SK-N-SH treated with all-trans-retinoic acid at 6 μM for 48 hours (cell line): ENCODE measurements around the gene IGFN1.

Experiments used
- ATAC-seq: fragments of 200-7000 bp; cut with Tn5 transposase; 3 replicates; pipeline ENCODE4 v1.9.1; 2020; ENCODE audit warnings: mild to moderate bottlenecking, moderate library complexity
- ARNTL ChIP-seq: fragments of 450-650 bp; formaldehyde crosslinking; IDR thresholded peaks from 2 replicates; pipeline ENCODE4 v1.5.0; 2020; ENCODE audit warnings: low read depth, mild to moderate bottlenecking, moderate library complexity, borderline replicate concordance
- BACH2 ChIP-seq: fragments of 250-450 bp; sonication (Bioruptor Pico); IDR thresholded peaks from 2 replicates; pipeline ENCODE4 v1.9.0; 2021; ENCODE audit warnings: mild to moderate bottlenecking, borderline replicate concordance
- GLIS3 ChIP-seq: fragments of 250-450 bp; sonication (Bioruptor Pico); IDR thresholded peaks from 2 replicates; pipeline ENCODE4 v1.5.0; 2020; ENCODE audit warnings: mild to moderate bottlenecking, moderate library complexity
- ISL1 ChIP-seq: fragments of 250-450 bp; sonication (Bioruptor Pico); IDR thresholded peaks from 2 replicates; pipeline ENCODE4 v2.1.2; 2022; ENCODE audit warnings: mild to moderate bottlenecking, moderate library complexity
- OSR1 ChIP-seq: fragments of 250-450 bp; sonication (Bioruptor Pico); IDR thresholded peaks from 2 replicates; pipeline ENCODE4 v1.8.0; 2022; ENCODE audit warnings: moderate library complexity, mild to moderate bottlenecking, inconsistent platforms
- PPARA ChIP-seq: fragments of 250-450 bp; sonication (Bioruptor Pico); IDR thresholded peaks from 2 replicates; pipeline ENCODE4 v1.5.0; 2020; ENCODE audit warnings: mild to moderate bottlenecking, borderline replicate concordance
- RARB ChIP-seq: fragments of 250-450 bp; sonication (Bioruptor Pico); IDR thresholded peaks from 2 replicates; pipeline ENCODE4 v1.8.0; 2021; ENCODE audit warnings: mild to moderate bottlenecking, moderate library complexity
- SNAI2 ChIP-seq: fragments of 250-450 bp; sonication (Bioruptor Pico); IDR thresholded peaks from 2 replicates; pipeline ENCODE4 v1.5.0; 2020; ENCODE audit warnings: mild to moderate bottlenecking, moderate library complexity
- TCF4 ChIP-seq: fragments of 250-450 bp; sonication (Bioruptor Pico); IDR thresholded peaks from 2 replicates; pipeline ENCODE4 v1.8.0; 2021; ENCODE audit warnings: mild to moderate bottlenecking, moderate library complexity, borderline replicate concordance
- TOX ChIP-seq: fragments of 250-450 bp; sonication (Bioruptor Pico); IDR thresholded peaks from 2 replicates; pipeline ENCODE4 v1.8.0; 2021; ENCODE audit warnings: mild to moderate bottlenecking, moderate library complexity, borderline replicate concordance
- TSHZ2 ChIP-seq: fragments of 250-450 bp; sonication (Bioruptor Pico); IDR thresholded peaks from 2 replicates; pipeline ENCODE4 v1.5.0; 2020; ENCODE audit warnings: mild to moderate bottlenecking, moderate library complexity
- ZC3H10 ChIP-seq: fragments of 250-450 bp; sonication (Bioruptor Pico); IDR thresholded peaks from 2 replicates; pipeline ENCODE4 v1.5.1; 2021; ENCODE audit warnings: mild to moderate bottlenecking, moderate library complexity
- ZFP3 ChIP-seq: fragments of 250-450 bp; sonication (Bioruptor Pico); IDR thresholded peaks from 2 replicates; pipeline ENCODE4 v1.5.0; 2020; ENCODE audit warnings: mild to moderate bottlenecking, moderate library complexity
- ZFP30 ChIP-seq: fragments of 450-650 bp; formaldehyde crosslinking; IDR thresholded peaks from 2 replicates; pipeline ENCODE4 v1.5.0; 2022; ENCODE audit warnings: mild to moderate bottlenecking, moderate library complexity
- ZNF565 ChIP-seq: fragments of 450-650 bp; formaldehyde crosslinking; conservative IDR thresholded peaks from 2 replicates; pipeline ENCODE4 v1.5.0; 2020; ENCODE audit warnings: low read depth, mild to moderate bottlenecking, moderate library complexity
- TF ChIP-seq, protein P1 (sequence below): fragments of 250-450 bp; sonication (Bioruptor Pico); IDR thresholded peaks from 2 replicates; pipeline ENCODE4 v1.8.0; 2020; ENCODE audit warnings: mild to moderate bottlenecking, moderate library complexity, borderline replicate concordance
- TF ChIP-seq, protein P2 (sequence below): fragments of 250-450 bp; sonication (Bioruptor Pico); IDR thresholded peaks from 2 replicates; pipeline ENCODE4 v1.8.0; 2021; ENCODE audit warnings: low read depth, mild to moderate bottlenecking, moderate library complexity, borderline replicate concordance
- TF ChIP-seq, protein P3 (sequence below): fragments of 250-450 bp; sonication (Bioruptor Pico); IDR thresholded peaks from 2 replicates; pipeline ENCODE4 v1.5.1; 2020; ENCODE audit warnings: low read depth, mild to moderate bottlenecking, moderate library complexity

IGFN1 gene

DNA sequence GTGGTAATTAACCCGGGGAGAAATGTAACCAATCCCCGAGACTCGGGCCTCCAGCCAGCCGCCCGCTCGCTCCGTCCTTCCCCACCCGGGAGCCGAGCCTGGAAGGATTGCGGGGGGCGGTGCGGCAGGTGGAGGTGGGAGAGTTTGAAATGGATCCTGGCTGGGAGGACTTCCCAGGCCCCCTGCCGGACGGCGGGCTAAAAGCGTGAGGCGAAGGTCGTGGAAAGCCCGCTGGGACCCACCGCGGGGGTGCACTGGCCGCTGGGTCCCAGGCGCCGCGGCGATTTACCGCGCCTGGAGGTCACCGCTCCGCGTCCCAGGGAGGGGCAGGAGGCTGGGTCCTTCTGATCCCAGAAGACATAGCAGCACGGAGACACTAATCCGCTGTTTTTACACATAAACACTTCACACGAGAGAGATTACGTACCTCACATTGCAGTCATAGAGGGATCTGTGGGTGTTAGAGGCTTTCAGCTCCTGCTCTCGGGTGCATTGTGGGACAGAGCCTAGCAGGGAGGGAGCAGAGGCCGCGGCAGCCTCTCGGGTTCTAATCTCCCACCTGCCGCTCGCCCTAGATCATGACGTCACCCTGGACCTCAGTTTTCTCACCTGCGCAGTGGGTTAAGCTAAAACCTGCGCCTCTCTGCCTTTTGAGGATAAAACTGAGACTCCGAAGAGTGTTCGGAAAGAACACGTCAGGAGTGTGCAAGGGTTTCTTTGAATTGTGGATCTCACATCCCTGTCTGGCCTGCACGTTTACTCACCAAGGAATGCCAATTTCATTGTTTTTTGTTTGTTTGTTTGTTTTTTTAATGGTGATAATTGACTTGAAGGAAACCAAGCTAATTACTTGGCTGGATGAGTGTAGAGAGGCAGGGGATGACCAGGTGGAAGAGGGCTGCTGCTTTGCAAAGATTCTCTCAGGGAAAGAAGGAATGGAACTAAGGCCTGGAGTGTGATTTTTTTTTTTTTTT is 19.3 kb upstream of the IGFN1 start (continued):
- TF ChIP-seq TSHZ2 (no peak), ZNF565 (CRISPR knock-in tag) (no peak)

- no peak for ATAC-seq
- TF ChIP-seq, protein P1, sequence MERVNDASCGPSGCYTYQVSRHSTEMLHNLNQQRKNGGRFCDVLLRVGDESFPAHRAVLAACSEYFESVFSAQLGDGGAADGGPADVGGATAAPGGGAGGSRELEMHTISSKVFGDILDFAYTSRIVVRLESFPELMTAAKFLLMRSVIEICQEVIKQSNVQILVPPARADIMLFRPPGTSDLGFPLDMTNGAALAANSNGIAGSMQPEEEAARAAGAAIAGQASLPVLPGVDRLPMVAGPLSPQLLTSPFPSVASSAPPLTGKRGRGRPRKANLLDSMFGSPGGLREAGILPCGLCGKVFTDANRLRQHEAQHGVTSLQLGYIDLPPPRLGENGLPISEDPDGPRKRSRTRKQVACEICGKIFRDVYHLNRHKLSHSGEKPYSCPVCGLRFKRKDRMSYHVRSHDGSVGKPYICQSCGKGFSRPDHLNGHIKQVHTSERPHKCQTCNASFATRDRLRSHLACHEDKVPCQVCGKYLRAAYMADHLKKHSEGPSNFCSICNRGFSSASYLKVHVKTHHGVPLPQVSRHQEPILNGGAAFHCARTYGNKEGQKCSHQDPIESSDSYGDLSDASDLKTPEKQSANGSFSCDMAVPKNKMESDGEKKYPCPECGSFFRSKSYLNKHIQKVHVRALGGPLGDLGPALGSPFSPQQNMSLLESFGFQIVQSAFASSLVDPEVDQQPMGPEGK (CRISPR knock-in tag), result no peak
- no peak for TF ChIP-seq TSHZ2
- TF ChIP-seq, protein P2, sequence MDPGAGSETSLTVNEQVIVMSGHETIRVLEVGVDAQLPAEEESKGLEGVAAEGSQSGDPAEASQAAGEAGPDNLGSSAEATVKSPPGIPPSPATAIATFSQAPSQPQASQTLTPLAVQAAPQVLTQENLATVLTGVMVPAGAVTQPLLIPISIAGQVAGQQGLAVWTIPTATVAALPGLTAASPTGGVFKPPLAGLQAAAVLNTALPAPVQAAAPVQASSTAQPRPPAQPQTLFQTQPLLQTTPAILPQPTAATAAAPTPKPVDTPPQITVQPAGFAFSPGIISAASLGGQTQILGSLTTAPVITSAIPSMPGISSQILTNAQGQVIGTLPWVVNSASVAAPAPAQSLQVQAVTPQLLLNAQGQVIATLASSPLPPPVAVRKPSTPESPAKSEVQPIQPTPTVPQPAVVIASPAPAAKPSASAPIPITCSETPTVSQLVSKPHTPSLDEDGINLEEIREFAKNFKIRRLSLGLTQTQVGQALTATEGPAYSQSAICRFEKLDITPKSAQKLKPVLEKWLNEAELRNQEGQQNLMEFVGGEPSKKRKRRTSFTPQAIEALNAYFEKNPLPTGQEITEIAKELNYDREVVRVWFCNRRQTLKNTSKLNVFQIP (CRISPR knock-in tag), result no peak
- no peak for TF ChIP-seq ZC3H10
- TF ChIP-seq ZNF565 (CRISPR knock-in tag), result no peak
- no peak for TF ChIP-seq BACH2 (CRISPR knock-in tag)
- TF ChIP-seq ZFP3 (CRISPR knock-in tag), result no peak
- no peak for TF ChIP-seq TOX (CRISPR knock-in tag)
- TF ChIP-seq RARB (CRISPR knock-in tag), result no peak
- no peak for TF ChIP-seq PPARA
- TF ChIP-seq, protein P3, sequence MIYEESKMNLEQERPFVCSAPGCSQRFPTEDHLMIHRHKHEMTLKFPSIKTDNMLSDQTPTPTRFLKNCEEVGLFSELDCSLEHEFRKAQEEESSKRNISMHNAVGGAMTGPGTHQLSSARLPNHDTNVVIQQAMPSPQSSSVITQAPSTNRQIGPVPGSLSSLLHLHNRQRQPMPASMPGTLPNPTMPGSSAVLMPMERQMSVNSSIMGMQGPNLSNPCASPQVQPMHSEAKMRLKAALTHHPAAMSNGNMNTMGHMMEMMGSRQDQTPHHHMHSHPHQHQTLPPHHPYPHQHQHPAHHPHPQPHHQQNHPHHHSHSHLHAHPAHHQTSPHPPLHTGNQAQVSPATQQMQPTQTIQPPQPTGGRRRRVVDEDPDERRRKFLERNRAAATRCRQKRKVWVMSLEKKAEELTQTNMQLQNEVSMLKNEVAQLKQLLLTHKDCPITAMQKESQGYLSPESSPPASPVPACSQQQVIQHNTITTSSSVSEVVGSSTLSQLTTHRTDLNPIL (CRISPR knock-in tag), result no peak
- TF ChIP-seq ARNTL (CRISPR knock-in tag), result no peak
- no peak for TF ChIP-seq TCF4
- TF ChIP-seq ZFP30 (CRISPR knock-in tag), result no peak
- no peak for TF ChIP-seq GLIS3 (CRISPR knock-in tag)
Observed at GRCh38 chr1:201172326-201172725, 18.3 kb upstream of the IGFN1 start.

- ATAC-seq, result no peak
- no peak for TF ChIP-seq TOX (CRISPR knock-in tag)
- no peak for TF ChIP-seq SNAI2
- TF ChIP-seq PPARA, result no peak
- no peak for TF ChIP-seq RARB (CRISPR knock-in tag)
- no peak for TF ChIP-seq ZFP3 (CRISPR knock-in tag)
- TF ChIP-seq ISL1 (CRISPR knock-in tag), result no peak
- TF ChIP-seq ZC3H10, result no peak
- no peak for TF ChIP-seq OSR1 (CRISPR knock-in tag)
- TF ChIP-seq, protein P3 (CRISPR knock-in tag), result no peak
- no peak for TF ChIP-seq GLIS3 (CRISPR knock-in tag)
Observed at GRCh38 chr1:201172999-201173610, 17.5 kb upstream of the IGFN1 start.
